CD4-positive, CD25-positive, alpha-beta regulatory T cell (primary cell): ENCODE measurements around the gene MRFAP1L1. TPM values are rescaled to one million over a fixed set of nuclear protein-coding genes. Genes with fewer than 3 reads are reported as not detected.

Experiments
- ATAC-seq, 2 donors: fragments of 150-1000 bp; cut with Tn5 transposase; one replicate each; pipeline ENCODE4 v1.10.0; 2021; ENCODE audit warnings: low read depth in 2 of 2, moderate number of reproducible peaks in 2 of 2, moderate library complexity in 1 of 2
- DNase-seq, 3 donors: peaks; one replicate each; pipeline versions ENCODE4 v3.0.0 to v3.0.0-alpha.2; 2012 to 2022; ENCODE audit warnings: mixed read lengths in 1 of 3
- H3K27ac ChIP-seq: one replicate; pipeline ENCODE4 v1.7.0; 2013; ENCODE audit warnings: mild to moderate bottlenecking, low read length; ENCODE audit not compliant: insufficient read depth, poor library complexity, severe bottlenecking
- H3K27me3 ChIP-seq: one replicate; pipeline ENCODE4 v1.7.0; 2013; ENCODE audit warnings: low read length; ENCODE audit not compliant: control insufficient read depth, insufficient read depth
- H3K36me3 ChIP-seq: one replicate; pipeline ENCODE4 v1.7.0; 2013; ENCODE audit warnings: mild to moderate bottlenecking, low read length, moderate library complexity; ENCODE audit not compliant: control insufficient read depth, insufficient read depth
- H3K4me1 ChIP-seq: 2 replicates; pipeline ENCODE4 v1.7.0; 2013; ENCODE audit warnings: mild to moderate bottlenecking, low read length; ENCODE audit not compliant: insufficient read depth, control insufficient read depth, poor library complexity, severe bottlenecking
- H3K4me3 ChIP-seq: one replicate; pipeline ENCODE4 v1.7.0; 2013; ENCODE audit warnings: low read depth, mild to moderate bottlenecking, low read length, moderate library complexity
- H3K9me3 ChIP-seq, 2 experiments: 1 replicate in 1 of 2; 2 replicates in 1 of 2; pipeline ENCODE4 v1.7.0; 2013; ENCODE audit warnings: low read length in 2 of 2, mild to moderate bottlenecking in 1 of 2, moderate library complexity in 1 of 2; ENCODE audit not compliant: control insufficient read depth in 2 of 2
- H3K27ac Mint-ChIP-seq, 3 donors: one replicate each; pipeline ENCODE4 v1.8.0; 2020 to 2022; ENCODE audit warnings: mild to moderate bottlenecking in 3 of 3, mixed read lengths in 3 of 3, moderate library complexity in 2 of 3
- H3K27me3 Mint-ChIP-seq: one replicate; pipeline ENCODE4 v1.8.0; 2022; ENCODE audit warnings: mild to moderate bottlenecking, mixed read lengths
- H3K36me3 Mint-ChIP-seq: one replicate; pipeline ENCODE4 v1.8.0; 2020; ENCODE audit warnings: mixed read lengths
- H3K4me1 Mint-ChIP-seq, 4 donors: one replicate each; pipeline ENCODE4 v1.8.0; 2020 to 2022; ENCODE audit warnings: mixed read lengths in 4 of 4, mild to moderate bottlenecking in 1 of 4
- H3K4me3 Mint-ChIP-seq, 4 donors: one replicate each; pipeline ENCODE4 v1.8.0; 2020 to 2022; ENCODE audit warnings: mild to moderate bottlenecking in 4 of 4, mixed read lengths in 4 of 4, moderate library complexity in 3 of 4
- H3K9me3 Mint-ChIP-seq, 7 donors: one replicate each; pipeline ENCODE4 v1.8.0; 2020 to 2022; ENCODE audit warnings: mixed read lengths in 7 of 7, mild to moderate bottlenecking in 3 of 7, moderate library complexity in 2 of 7
- polyA plus RNA-seq, 4 donors: library from polyadenylated mRNA; unstranded; fragments of 300-500 nt; fragmentation: Illumina TruSeq; gene quantifications; one replicate each; pipeline ENCODE4 v1.2.3, GENCODE V29; 2021
- total RNA-seq: library from RNA; stranded (reverse); gene quantifications from one replicate; pipeline ENCODE4 v1.2.3, GENCODE V29; 2022

MRFAP1L1 gene
- total and polyA plus RNA-seq, 5 donors from 2014 or later: 32.6 to 156 (median 148) TPM

- no peaks in the 10 kb centered on the region for H3K9me3 Mint-ChIP-seq
- Histone ChIP-seq H3K36me3 (peaks cover 3% of the 10 kb centered on the region), H3K4me3 (no peak overlapping the region), H3K27me3 (no peaks in the 10 kb centered on the region), H3K9me3 (no peaks in the 10 kb centered on the region), H3K27ac (no peak overlapping the region), H3K4me1 (peaks cover 31% of the 10 kb centered on the region)
- peak overlapping the region in 2 of 3 donors; percentile 45 to 83 for H3K27ac Mint-ChIP-seq
- DNase-seq (no peak), ATAC-seq (no peak)
- peaks cover 10% of the 10 kb centered on the region for H3K36me3 Mint-ChIP-seq
- H3K27me3 Mint-ChIP-seq: no peaks in the 10 kb centered on the region
- peaks cover 6 to 46% (median 21%) of the 10 kb centered on the region in 4 donors for H3K4me1 Mint-ChIP-seq
- peak overlapping the region; percentile 69 to 87 (median 80) for H3K4me3 Mint-ChIP-seq
Measured at GRCh38 chr4:6718932-6719610, 9.4 kb upstream of the MRFAP1L1 start.

- H3K4me3 Mint-ChIP-seq: peak overlapping the region; percentile 90 to 96 (median 92)
- H3K36me3 Mint-ChIP-seq: peaks cover 10% of the 10 kb centered on the region
- peak overlapping the region; percentile 78 for H3K4me3 ChIP-seq
- peak overlapping the region; percentile 86 for H3K27ac ChIP-seq
- peaks cover 2% of the 10 kb centered on the region for H3K27me3 Mint-ChIP-seq
- H3K4me1 Mint-ChIP-seq: peaks cover 6 to 47% (median 21%) of the 10 kb centered on the region in 4 donors
- ATAC-seq: no peak
- peak overlapping the region; percentile 79 to 95 (median 91) for H3K27ac Mint-ChIP-seq
- no peaks in the 10 kb centered on the region for H3K9me3 ChIP-seq
- H3K27me3 ChIP-seq: no peaks in the 10 kb centered on the region
- peaks cover 31% of the 10 kb centered on the region for H3K4me1 ChIP-seq
- no peak for DNase-seq
- H3K36me3 ChIP-seq: peaks cover 3% of the 10 kb centered on the region
- H3K9me3 Mint-ChIP-seq: no peaks in the 10 kb centered on the region
Measured at GRCh38 chr4:6716958-6717655, 7.4 kb upstream of the MRFAP1L1 start.

GRCh38 chr4:6716018-6716911 is 6.6 kb upstream of the MRFAP1L1 start, which contains the start of gene BLOC1S4:
BLOC1S4 (plus strand) TSS chr4:6716174; CDS start chr4:6716210, 36 bp downstream.
- Histone ChIP-seq H3K27ac (peak within 1 kb of the TSS; percentile 86), H3K9me3 (no peaks in the 10 kb centered on the region), H3K36me3 (peaks cover 3% of the 10 kb centered on the region), H3K27me3 (no peaks in the 10 kb centered on the region), H3K4me1 (peaks cover 31% of the 10 kb centered on the region), H3K4me3 (peak within 1 kb of the TSS; percentile 78)
- ATAC-seq (peak; percentile 85 to 87), DNase-seq (peak; percentile 85 to 97 (median 93))
- peak within 1 kb of the TSS; percentile 95 to 97 (median 97) for H3K27ac Mint-ChIP-seq
- H3K9me3 Mint-ChIP-seq: no peaks in the 10 kb centered on the region
- peaks cover 10% of the 10 kb centered on the region for H3K36me3 Mint-ChIP-seq
- peak within 1 kb of the TSS; percentile 90 to 96 (median 94) for H3K4me3 Mint-ChIP-seq
- peaks cover 5% of the 10 kb centered on the region for H3K27me3 Mint-ChIP-seq
- H3K4me1 Mint-ChIP-seq: peaks cover 6 to 45% (median 22%) of the 10 kb centered on the region in 4 donors

- no peaks in the 10 kb centered on the region for H3K27me3 ChIP-seq
- Mint-ChIP-seq H3K27me3 (peaks cover 5% of the 10 kb centered on the region), H3K27ac (peak overlapping the region; percentile 95 to 97 (median 97)), H3K4me1 (peaks cover 8 to 47% (median 25%) of the 10 kb centered on the region in 4 donors), H3K4me3 (peak overlapping the region; percentile 90 to 96 (median 94)), H3K36me3 (peaks cover 10% of the 10 kb centered on the region), H3K9me3 (no peaks in the 10 kb centered on the region)
- peak overlapping the region; percentile 78 for H3K4me3 ChIP-seq
- peak overlapping the region; percentile 86 for H3K27ac ChIP-seq
- no peaks in the 10 kb centered on the region for H3K9me3 ChIP-seq
- no peak for DNase-seq
- H3K36me3 ChIP-seq: peaks cover 3% of the 10 kb centered on the region
- peaks cover 31% of the 10 kb centered on the region for H3K4me1 ChIP-seq
- no peak for ATAC-seq
Measured at GRCh38 chr4:6715704-6716017, 6.0 kb upstream of the MRFAP1L1 start.

GRCh38 chr4:6714954-6715353 is 5.3 kb upstream of the MRFAP1L1 start:
- DNase-seq (no peak), ATAC-seq (no peak)
- Mint-ChIP-seq H3K4me3 (peak overlapping the region; percentile 8 to 79 (median 62)), H3K27me3 (peaks cover 5% of the 10 kb centered on the region), H3K27ac (peak overlapping the region in 1 of 3 donors; percentile 95), H3K4me1 (peaks cover 14 to 47% (median 28%) of the 10 kb centered on the region in 4 donors), H3K36me3 (peaks cover 10% of the 10 kb centered on the region), H3K9me3 (peaks cover 0 to 4% (median 0%) of the 10 kb centered on the region in 7 donors)
- Histone ChIP-seq H3K27ac (no peak overlapping the region), H3K4me1 (peaks cover 33% of the 10 kb centered on the region), H3K27me3 (no peaks in the 10 kb centered on the region), H3K4me3 (no peak overlapping the region), H3K36me3 (peaks cover 3% of the 10 kb centered on the region), H3K9me3 (no peaks in the 10 kb centered on the region)

GRCh38 chr4:6710996-6711395 is 1.3 kb upstream of the MRFAP1L1 start:
- ATAC-seq (no peak), DNase-seq (no peak)
- no peak overlapping the region for H3K4me3 ChIP-seq
- H3K36me3 ChIP-seq: peaks cover 21% of the 10 kb centered on the region
- H3K27ac ChIP-seq: no peak overlapping the region
- no peaks in the 10 kb centered on the region for H3K27me3 ChIP-seq
- H3K4me1 Mint-ChIP-seq: peaks cover 30 to 61% (median 49%) of the 10 kb centered on the region in 4 donors
- H3K4me3 Mint-ChIP-seq: peak overlapping the region; percentile 10 to 99 (median 64)
- no peaks in the 10 kb centered on the region for H3K9me3 ChIP-seq
- peaks cover 46% of the 10 kb centered on the region for H3K4me1 ChIP-seq
- H3K27me3 Mint-ChIP-seq: peaks cover 14% of the 10 kb centered on the region
- H3K36me3 Mint-ChIP-seq: peaks cover 21% of the 10 kb centered on the region
- peaks cover 0 to 5% (median 0%) of the 10 kb centered on the region in 7 donors for H3K9me3 Mint-ChIP-seq
- no peak overlapping the region for H3K27ac Mint-ChIP-seq

- Histone ChIP-seq H3K4me3 (peak overlapping the region; percentile 84), H3K27ac (peak overlapping the region; percentile 93), H3K36me3 (peaks cover 25% of the 10 kb centered on the region), H3K4me1 (peaks cover 49% of the 10 kb centered on the region), H3K27me3 (no peaks in the 10 kb centered on the region), H3K9me3 (no peaks in the 10 kb centered on the region)
- Mint-ChIP-seq H3K36me3 (peaks cover 27% of the 10 kb centered on the region), H3K4me1 (peaks cover 36 to 61% (median 51%) of the 10 kb centered on the region in 4 donors), H3K4me3 (peak overlapping the region; percentile 94 to 99 (median 98)), H3K9me3 (peaks cover 0 to 5% (median 0%) of the 10 kb centered on the region in 7 donors), H3K27ac (peak overlapping the region; percentile 95 to 100 (median 98)), H3K27me3 (peaks cover 14% of the 10 kb centered on the region)
- ATAC-seq (no peak), DNase-seq (peak in 1 of 3 donors; percentile 8)
Measured at GRCh38 chr4:6710282-6710681, 617 bp upstream of the MRFAP1L1 start.
